Measurements from ENCODE around the gene PRKCZ. TPM values are rescaled to one million over a fixed set of nuclear protein-coding genes. Genes with fewer than 3 reads are reported as not detected.
A peak's percentile ranks its signal among the peaks of the same experiment; 100 is the strongest.

The PRKCZ gene
- 9.7 TPM for polyA plus RNA-seq (2013, experiment 1 of 2)
- 8.5 TPM for polyA plus RNA-seq (2013, experiment 2 of 2)

- WGBS, 2 experiments (ENCODE audit: insufficient coverage in 2 of 2) = 1 to 2% methylated on average over 58 to 59 of the region's 83 CpGs
- Histone ChIP-seq H3K27ac (ENCODE audit: low read depth, low read length, severe bottlenecking) (no peak within 1 kb of the TSS), H3K36me3 (ENCODE audit: control insufficient read depth, insufficient read depth, low read length) (no peaks in the 10 kb centered on the region), H3K4me3 (ENCODE audit: extremely low read depth, insufficient read depth, low read length, poor library complexity, severe bottlenecking) (peak within 1 kb of the TSS; percentile 42), H3K9me3 (ENCODE audit: control insufficient read depth, low read length) (no peaks in the 10 kb centered on the region), H3K4me1 (ENCODE audit: control insufficient read depth, insufficient read depth, low read length, poor library complexity, severe bottlenecking) (peaks cover 3% of the 10 kb centered on the region)
Observed at GRCh38 chr1:2049718-2050431, at the start of gene PRKCZ. Gene PRKCZ (plus strand): TSS chr1:2050411. CDS start chr1:2050631, 220 bp downstream.

- 94 to 96% methylated on average over 7 of the region's 7 CpGs for WGBS, 2 experiments (ENCODE audit: insufficient coverage in 2 of 2)
- H3K9me3 ChIP-seq (ENCODE audit: control insufficient read depth, low read length) = no peaks in the 10 kb centered on the region
Observed at GRCh38 chr1:2000432-2000831, 49.8 kb upstream of the PRKCZ start.

GRCh38 chr1:2000850-2001249 lies 49.4 kb upstream of the PRKCZ start:
- 85 to 91% methylated on average over 7 of the region's 9 CpGs for WGBS, 2 experiments (ENCODE audit: insufficient coverage in 2 of 2)

More at GRCh38 chr1:2000432-2000831, 49.8 kb upstream of the PRKCZ start:
- H3K4me1 ChIP-seq (ENCODE audit: control insufficient read depth, insufficient read depth, low read length, poor library complexity, severe bottlenecking) = peaks cover 5% of the 10 kb centered on the region
- no peaks in the 10 kb centered on the region for H3K36me3 ChIP-seq (ENCODE audit: control insufficient read depth, insufficient read depth, low read length)
- H3K4me3 ChIP-seq (ENCODE audit: extremely low read depth, insufficient read depth, low read length, poor library complexity, severe bottlenecking) = no peak overlapping the region
- H3K27ac ChIP-seq (ENCODE audit: low read depth, low read length, severe bottlenecking) = no peak overlapping the region

GRCh38 chr1:2001773-2002411 lies 48.3 kb upstream of the PRKCZ start:
- H3K27ac ChIP-seq (ENCODE audit: low read depth, low read length, severe bottlenecking) = no peak overlapping the region
- H3K4me1 ChIP-seq (ENCODE audit: control insufficient read depth, insufficient read depth, low read length, poor library complexity, severe bottlenecking) = no peaks in the 10 kb centered on the region
- no peaks in the 10 kb centered on the region for H3K9me3 ChIP-seq (ENCODE audit: control insufficient read depth, low read length)
- no peak overlapping the region for H3K4me3 ChIP-seq (ENCODE audit: extremely low read depth, insufficient read depth, low read length, poor library complexity, severe bottlenecking)
- 88 to 95% methylated on average over 12 of the region's 13 CpGs for WGBS, 2 experiments (ENCODE audit: insufficient coverage in 2 of 2)
- no peaks in the 10 kb centered on the region for H3K36me3 ChIP-seq (ENCODE audit: control insufficient read depth, insufficient read depth, low read length)

More at GRCh38 chr1:2000850-2001249, 49.4 kb upstream of the PRKCZ start:
- Histone ChIP-seq H3K27ac (ENCODE audit: low read depth, low read length, severe bottlenecking) (no peak overlapping the region), H3K4me3 (ENCODE audit: extremely low read depth, insufficient read depth, low read length, poor library complexity, severe bottlenecking) (no peak overlapping the region), H3K36me3 (ENCODE audit: control insufficient read depth, insufficient read depth, low read length) (no peaks in the 10 kb centered on the region), H3K9me3 (ENCODE audit: control insufficient read depth, low read length) (no peaks in the 10 kb centered on the region), H3K4me1 (ENCODE audit: control insufficient read depth, insufficient read depth, low read length, poor library complexity, severe bottlenecking) (peaks cover 5% of the 10 kb centered on the region)

DNA sequence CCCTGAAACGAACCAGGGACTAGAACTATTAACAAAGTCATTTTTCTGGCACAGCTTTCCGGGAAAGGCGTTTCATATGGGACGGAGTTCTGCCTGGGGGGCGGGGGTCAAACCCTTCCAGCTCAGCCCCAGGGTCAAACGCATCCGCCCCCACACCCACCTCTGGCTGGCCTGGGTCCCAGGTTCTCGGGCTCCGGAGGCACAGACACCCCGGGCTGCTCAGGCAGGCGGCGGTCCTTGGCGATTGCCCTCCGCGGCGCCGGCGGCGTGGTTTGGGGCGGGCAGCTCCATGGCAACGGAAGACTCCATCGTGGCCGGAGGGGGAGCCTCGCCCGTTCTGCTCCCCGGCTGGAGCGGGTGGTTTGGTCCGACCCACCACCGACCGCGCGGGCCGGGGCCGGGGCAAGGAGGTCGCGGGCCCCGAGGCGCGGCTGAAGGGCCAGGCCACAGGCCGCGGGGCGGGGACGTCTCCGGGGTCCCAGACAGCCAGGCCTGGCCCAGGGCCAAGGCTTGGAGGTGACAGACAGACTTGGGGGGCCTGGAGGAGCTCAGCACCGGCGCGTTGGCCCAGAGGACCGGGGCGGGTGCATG lies 46.6 kb upstream of the PRKCZ start, which contains the start of gene CFAP74:
Gene CFAP74, minus strand, starts transcription at position 246 of the 591 bp plus-strand sequence. CDS start 12,830 bp downstream, outside the sequence.
- peak within 1 kb of the TSS; percentile 25 for H3K4me3 ChIP-seq (ENCODE audit: extremely low read depth, insufficient read depth, low read length, poor library complexity, severe bottlenecking)
- H3K9me3 ChIP-seq (ENCODE audit: control insufficient read depth, low read length) = no peaks in the 10 kb centered on the region
- H3K27ac ChIP-seq (ENCODE audit: low read depth, low read length, severe bottlenecking) = no peak within 1 kb of the TSS
- 7 to 10% methylated on average over 37 to 49 of the region's 49 CpGs for WGBS, 2 experiments (ENCODE audit: insufficient coverage in 2 of 2)
- H3K36me3 ChIP-seq (ENCODE audit: control insufficient read depth, insufficient read depth, low read length) = no peaks in the 10 kb centered on the region
- H3K4me1 ChIP-seq (ENCODE audit: control insufficient read depth, insufficient read depth, low read length, poor library complexity, severe bottlenecking) = no peaks in the 10 kb centered on the region

GRCh38 chr1:2004856-2005255 lies 45.4 kb upstream of the PRKCZ start:
- no peaks in the 10 kb centered on the region for H3K9me3 ChIP-seq (ENCODE audit: control insufficient read depth, low read length)
- no peak overlapping the region for H3K27ac ChIP-seq (ENCODE audit: low read depth, low read length, severe bottlenecking)
- H3K4me1 ChIP-seq (ENCODE audit: control insufficient read depth, insufficient read depth, low read length, poor library complexity, severe bottlenecking) = no peaks in the 10 kb centered on the region
- no peaks in the 10 kb centered on the region for H3K36me3 ChIP-seq (ENCODE audit: control insufficient read depth, insufficient read depth, low read length)
- H3K4me3 ChIP-seq (ENCODE audit: extremely low read depth, insufficient read depth, low read length, poor library complexity, severe bottlenecking) = no peak overlapping the region
- 90 to 93% methylated on average over 12 to 18 of the region's 21 CpGs for WGBS, 2 experiments (ENCODE audit: insufficient coverage in 2 of 2)

GRCh38 chr1:2009101-2010053 lies 40.8 kb upstream of the PRKCZ start:
- WGBS, 2 experiments (ENCODE audit: insufficient coverage in 2 of 2) = 88 to 91% methylated on average over 22 to 27 of the region's 27 CpGs
- Histone ChIP-seq H3K9me3 (ENCODE audit: control insufficient read depth, low read length) (no peaks in the 10 kb centered on the region), H3K4me3 (ENCODE audit: extremely low read depth, insufficient read depth, low read length, poor library complexity, severe bottlenecking) (no peak overlapping the region), H3K27ac (ENCODE audit: low read depth, low read length, severe bottlenecking) (no peak overlapping the region), H3K36me3 (ENCODE audit: control insufficient read depth, insufficient read depth, low read length) (no peaks in the 10 kb centered on the region), H3K4me1 (ENCODE audit: control insufficient read depth, insufficient read depth, low read length, poor library complexity, severe bottlenecking) (no peaks in the 10 kb centered on the region)

- 93 to 95% methylated on average over 15 of the region's 15 CpGs for WGBS, 2 experiments (ENCODE audit: insufficient coverage in 2 of 2)
- Histone ChIP-seq H3K4me3 (ENCODE audit: extremely low read depth, insufficient read depth, low read length, poor library complexity, severe bottlenecking) (no peak overlapping the region), H3K36me3 (ENCODE audit: control insufficient read depth, insufficient read depth, low read length) (no peaks in the 10 kb centered on the region), H3K9me3 (ENCODE audit: control insufficient read depth, low read length) (no peaks in the 10 kb centered on the region), H3K27ac (ENCODE audit: low read depth, low read length, severe bottlenecking) (no peak overlapping the region), H3K4me1 (ENCODE audit: control insufficient read depth, insufficient read depth, low read length, poor library complexity, severe bottlenecking) (peaks cover 6% of the 10 kb centered on the region)
Observed at GRCh38 chr1:2014181-2014580, 36.0 kb upstream of the PRKCZ start.

- no peak overlapping the region for H3K27ac ChIP-seq (ENCODE audit: low read depth, low read length, severe bottlenecking)
- H3K4me3 ChIP-seq (ENCODE audit: extremely low read depth, insufficient read depth, low read length, poor library complexity, severe bottlenecking) = no peak overlapping the region
- H3K9me3 ChIP-seq (ENCODE audit: control insufficient read depth, low read length) = no peaks in the 10 kb centered on the region
- H3K4me1 ChIP-seq (ENCODE audit: control insufficient read depth, insufficient read depth, low read length, poor library complexity, severe bottlenecking) = peaks cover 6% of the 10 kb centered on the region
- 78 to 83% methylated on average over 26 to 29 of the region's 34 CpGs for WGBS, 2 experiments (ENCODE audit: insufficient coverage in 2 of 2)
- H3K36me3 ChIP-seq (ENCODE audit: control insufficient read depth, insufficient read depth, low read length) = no peaks in the 10 kb centered on the region
Observed at GRCh38 chr1:2014741-2015735, 35.2 kb upstream of the PRKCZ start.
